Spleen (tissue), 7 donors: ENCODE measurements around the gene SPTBN1.

Experiments used
- CTCF ChIP-seq, 11 experiments: fragments of 200-600 bp in 7 of 11; fragments of 450-650 bp in 4 of 11; sonication (generic) in 4 of 11; IDR thresholded peaks in 8 of 11; conservative IDR thresholded peaks in 3 of 11; 1 replicate in 7 of 11; 2 replicates in 4 of 11; pipeline versions ENCODE4 v1.4.0 to v1.8.0; 2016 to 2021; ENCODE audit warnings: antibody characterized with exemption in 11 of 11, inconsistent platforms in 4 of 11, mild to moderate bottlenecking in 1 of 11
- POLR2A ChIP-seq, 3 donors: fragments of 450-650 bp; IDR thresholded peaks; one replicate each; pipeline ENCODE4 v1.5.1; 2017; ENCODE audit warnings: antibody characterized with exemption in 3 of 3, mild to moderate bottlenecking in 1 of 3
- POLR2AphosphoS5 ChIP-seq, 3 donors: sonication (generic); formaldehyde crosslinking; IDR thresholded peaks; one replicate each; pipeline ENCODE4 v1.5.1; 2017; ENCODE audit warnings: antibody characterized with exemption in 3 of 3
- donor health status: DM: no; HTN: no; CAD: no; lungs with moderate emphysema.
- donor health status: DM: no; HTN: no; CAD: no.
- donor health status: DM: no; HTN: no; CAD: no.

GRCh38 chr2:54540194-54540593 is 84.1 kb downstream of the SPTBN1 start:
- TF ChIP-seq POLR2A (IDR thresholded peaks at IDR 0.05) (no peak), CTCF (IDR thresholded peaks at IDR 0.05 in 8 of 11, conservative IDR thresholded peaks at IDR 0.05 in 3 of 11) (no peak), POLR2AphosphoS5 (IDR thresholded peaks at IDR 0.05) (no peak)
